GM19099 (cell line): ENCODE results near the gene CELF1.

ENCODE experiments used
- POLR2A ChIP-seq: IDR thresholded peaks from 3 replicates; pipeline ENCODE4 v1.6.1; 2011; ENCODE audit warnings: low read depth; ENCODE audit not compliant: insufficient read length; ENCODE audit errors: extremely low read depth

Gene CELF1

GRCh38 chr11:47553406-47553743 lies 443 bp upstream of the CELF1 start:
- no peak for TF ChIP-seq POLR2A

GRCh38 chr11:47552056-47552565 lies 821 bp downstream of the CELF1 start:
- TF ChIP-seq POLR2A = no peak

GRCh38 chr11:47551086-47551485 lies 1.8 kb downstream of the CELF1 start:
- TF ChIP-seq POLR2A = no peak

GRCh38 chr11:47550288-47551047 lies 2.5 kb downstream of the CELF1 start:
- no peak for TF ChIP-seq POLR2A

GRCh38 chr11:47545298-47545697 lies 7.6 kb downstream of the CELF1 start:
- TF ChIP-seq POLR2A = no peak

GRCh38 chr11:47541070-47541469 lies 11.9 kb downstream of the CELF1 start:
- TF ChIP-seq POLR2A = no peak

- no peak for TF ChIP-seq POLR2A
These were observed 13.3 kb downstream of the CELF1 start for GRCh38 chr11:47539681-47540039.

GRCh38 chr11:47538741-47539565 lies 14.0 kb downstream of the CELF1 start:
- no peak for TF ChIP-seq POLR2A

GRCh38 chr11:47536915-47537314 lies 16.0 kb downstream of the CELF1 start:
- TF ChIP-seq POLR2A = no peak

- no peak for TF ChIP-seq POLR2A
These were observed 18.2 kb downstream of the CELF1 start for GRCh38 chr11:47534704-47535251.

GRCh38 chr11:47533690-47534151 lies 19.2 kb downstream of the CELF1 start:
- TF ChIP-seq POLR2A = no peak

- no peak for TF ChIP-seq POLR2A
These were observed 20.2 kb downstream of the CELF1 start for GRCh38 chr11:47532597-47533213.

- TF ChIP-seq POLR2A = no peak
These were observed 21.3 kb downstream of the CELF1 start for GRCh38 chr11:47531666-47532065.

- no peak for TF ChIP-seq POLR2A
These were observed 23.0 kb downstream of the CELF1 start for GRCh38 chr11:47529951-47530350.

- no peak for TF ChIP-seq POLR2A
These were observed 25.7 kb downstream of the CELF1 start for GRCh38 chr11:47527186-47527585.
